Activated T-cell treated with anti-CD3 and anti-CD28 coated beads, Interleukin-2, amount 50 U/mL, for 48 hours (primary cell): ENCODE data around the gene PPP4C.

ENCODE experiments used
- DNase-seq, 2 experiments: peaks; one replicate each; pipeline ENCODE4 v3.0.0-alpha.2; 2020

Gene PPP4C

DNA sequence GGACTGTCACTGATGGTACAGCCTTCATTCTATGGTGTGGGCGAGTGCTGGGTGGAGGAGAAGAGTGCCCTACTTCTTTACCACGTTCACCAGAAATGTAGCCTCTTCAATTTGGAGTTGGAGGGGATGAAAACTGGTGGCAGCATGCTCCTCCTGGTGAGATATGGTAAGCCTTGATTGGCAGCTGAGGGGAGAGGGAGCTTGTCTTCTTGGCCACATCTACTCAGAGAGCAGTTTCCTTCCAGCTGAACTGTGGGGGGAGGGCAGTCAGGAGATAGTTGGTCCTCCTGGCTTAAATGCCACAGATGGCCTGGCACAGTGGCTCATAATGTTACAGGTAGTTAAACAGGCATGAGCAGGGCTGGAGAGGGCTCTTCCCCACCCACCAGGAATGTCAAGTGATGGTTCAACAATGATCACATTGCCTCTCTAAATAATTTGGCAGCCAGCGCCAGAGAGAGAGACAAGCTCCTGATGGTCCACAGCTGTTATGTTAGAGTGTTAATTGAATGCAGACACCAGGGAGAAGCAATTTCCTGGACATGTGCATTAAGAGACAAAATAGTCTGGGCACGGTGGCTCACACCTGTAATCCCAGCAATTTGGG, 56.2 kb downstream of the PPP4C start:
- DNase-seq, result no peak

DNA sequence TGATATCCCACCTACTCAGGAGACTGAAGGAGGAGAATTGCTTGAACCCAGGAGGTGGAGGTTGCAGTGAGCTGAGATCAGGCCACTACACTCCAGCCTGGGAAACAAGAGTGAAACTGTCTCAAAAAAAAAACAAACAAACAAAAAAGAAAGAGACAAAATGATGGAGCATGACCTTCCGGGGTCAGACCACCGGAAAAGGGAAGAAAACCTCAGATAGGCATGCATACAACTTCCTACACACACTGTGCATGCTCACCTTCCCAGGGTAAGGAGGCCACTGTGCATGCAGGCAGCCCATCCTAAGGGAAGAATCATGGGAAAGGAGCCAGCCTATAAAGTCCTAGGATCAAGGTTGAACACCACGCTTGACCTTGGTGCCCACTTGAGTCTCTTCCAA, 56.8 kb downstream of the PPP4C start:
- DNase-seq, result no peak
